ENCODE results near the gene BIN1.

The BIN1 gene

GRCh38 chr2:127092306-127092705 is 14.6 kb downstream of the BIN1 start:
- H3K4me1 ChIP-seq (ENCODE audit: low read length), result no peaks in the 10 kb centered on the region
- no peak overlapping the region for H2AFZ ChIP-seq (ENCODE audit: low read length)
- no peak overlapping the region for H3K9ac ChIP-seq (ENCODE audit: low read length)

GRCh38 chr2:127091886-127092285 is 15.1 kb downstream of the BIN1 start:
- no peaks in the 10 kb centered on the region for H3K9me3 ChIP-seq (replicated peaks; ENCODE audit: insufficient read depth, low read length)
- no peaks in the 10 kb centered on the region for H3K27me3 ChIP-seq (replicated peaks; ENCODE audit: insufficient read depth, low read length)
- H2AFZ ChIP-seq (ENCODE audit: low read length), result no peak overlapping the region
- H3K4me1 ChIP-seq (ENCODE audit: low read length), result no peaks in the 10 kb centered on the region
- H3F3A ChIP-seq (ENCODE audit: insufficient read depth, low read length), result no peaks in the 10 kb centered on the region
- H3K36me3 ChIP-seq (replicated peaks; ENCODE audit: insufficient read depth, low read length), result no peaks in the 10 kb centered on the region
- no peak for TF ChIP-seq EZH2 (optimal IDR thresholded peaks at IDR 0.05; ENCODE audit: low read depth, low read length)
- TF ChIP-seq CTCF (IDR thresholded peaks at IDR 0.05; ENCODE audit: low read length), result no peak
- no peak for TF ChIP-seq EZH2phosphoT487 (IDR thresholded peaks at IDR 0.05; ENCODE audit: low read length)
- H3K9ac ChIP-seq (ENCODE audit: low read length), result no peak overlapping the region
- H4K20me1 ChIP-seq (ENCODE audit: insufficient read depth, low read length), result no peaks in the 10 kb centered on the region
- no peak for DNase-seq
- no peak overlapping the region for H3K4me2 ChIP-seq (ENCODE audit: low read depth, low read length)
- H3K27ac ChIP-seq (ENCODE audit: low read length), result no peak overlapping the region
- H3K9me2 ChIP-seq (replicated peaks; ENCODE audit: insufficient read depth, low read length), result no peaks in the 10 kb centered on the region
- H3K4me3 ChIP-seq (ENCODE audit: low read length), result no peak overlapping the region
- H3K79me2 ChIP-seq (ENCODE audit: low read length), result no peaks in the 10 kb centered on the region

More at GRCh38 chr2:127092306-127092705, 14.6 kb downstream of the BIN1 start:
- Histone ChIP-seq H3K27me3 (replicated peaks; ENCODE audit: insufficient read depth, low read length) (no peaks in the 10 kb centered on the region), H4K20me1 (ENCODE audit: insufficient read depth, low read length) (no peaks in the 10 kb centered on the region), H3K4me3 (ENCODE audit: low read length) (no peak overlapping the region), H3K27ac (ENCODE audit: low read length) (no peak overlapping the region), H3K9me3 (replicated peaks; ENCODE audit: insufficient read depth, low read length) (no peaks in the 10 kb centered on the region), H3K36me3 (replicated peaks; ENCODE audit: insufficient read depth, low read length) (no peaks in the 10 kb centered on the region), H3K4me2 (ENCODE audit: low read depth, low read length) (no peak overlapping the region), H3K79me2 (ENCODE audit: low read length) (no peaks in the 10 kb centered on the region), H3K9me2 (replicated peaks; ENCODE audit: insufficient read depth, low read length) (no peaks in the 10 kb centered on the region), H3F3A (ENCODE audit: insufficient read depth, low read length) (no peaks in the 10 kb centered on the region)
- TF ChIP-seq EZH2 (optimal IDR thresholded peaks at IDR 0.05; ENCODE audit: low read depth, low read length) (no peak), CTCF (IDR thresholded peaks at IDR 0.05; ENCODE audit: low read length) (no peak), EZH2phosphoT487 (IDR thresholded peaks at IDR 0.05; ENCODE audit: low read length) (no peak)
- DNase-seq, result no peak

GRCh38 chr2:127091148-127091547 is 15.8 kb downstream of the BIN1 start:
- Histone ChIP-seq H3K4me1 (ENCODE audit: low read length) (no peaks in the 10 kb centered on the region), H3K9me2 (replicated peaks; ENCODE audit: insufficient read depth, low read length) (no peaks in the 10 kb centered on the region), H3K36me3 (replicated peaks; ENCODE audit: insufficient read depth, low read length) (no peaks in the 10 kb centered on the region), H3F3A (ENCODE audit: insufficient read depth, low read length) (no peaks in the 10 kb centered on the region), H3K9me3 (replicated peaks; ENCODE audit: insufficient read depth, low read length) (no peaks in the 10 kb centered on the region), H4K20me1 (ENCODE audit: insufficient read depth, low read length) (no peaks in the 10 kb centered on the region), H3K9ac (ENCODE audit: low read length) (no peak overlapping the region), H3K79me2 (ENCODE audit: low read length) (no peaks in the 10 kb centered on the region), H2AFZ (ENCODE audit: low read length) (no peak overlapping the region), H3K27me3 (replicated peaks; ENCODE audit: insufficient read depth, low read length) (no peaks in the 10 kb centered on the region), H3K4me2 (ENCODE audit: low read depth, low read length) (no peak overlapping the region), H3K27ac (ENCODE audit: low read length) (no peak overlapping the region), H3K4me3 (ENCODE audit: low read length) (no peak overlapping the region)
- TF ChIP-seq EZH2 (optimal IDR thresholded peaks at IDR 0.05; ENCODE audit: low read depth, low read length) (no peak), EZH2phosphoT487 (IDR thresholded peaks at IDR 0.05; ENCODE audit: low read length) (no peak), CTCF (IDR thresholded peaks at IDR 0.05; ENCODE audit: low read length) (no peak)
- DNase-seq, result no peak
